ENCODE results near the gene PIGQ. TPM values are rescaled to one million over a fixed set of nuclear protein-coding genes. Genes with fewer than 3 reads are reported as not detected.

Gene PIGQ
- total and polyA plus RNA-seq, 2 of the 13 experiments (the other 11 are each of a cell fraction or from before 2014, with no cell fraction given) = 7.7 to 19.7 TPM

Small RNAs within 50 kb of the gene (microRNA-seq; reads per million reads assigned to microRNA genes)
- gene MIR3176 (49.5 reads per million, percentile 67 among the genes with 10 or more reads in this experiment), gene MIR5587 (0.85 reads per million)

Small RNAs within 50 kb of the gene (small RNA-seq; reads per million reads assigned to genes)
- 0 reads per million in 3 experiments for gene MIR3176 (ENCODE audit: insufficient read depth in 2 of 3, insufficient read length in 3 of 3, low read depth in 2 of 3, low replicate concordance in 1 of 3)
- gene MIR5587 (ENCODE audit: insufficient read depth in 2 of 3, insufficient read length in 3 of 3, low read depth in 2 of 3, low replicate concordance in 1 of 3) = 0 to 1.9 (median 0.98) reads per million in 3 experiments
- gene Z98883.1 (ENCODE audit: insufficient read depth in 2 of 3, insufficient read length in 3 of 3, low read depth in 2 of 3, low replicate concordance in 1 of 3) = 0 reads per million in 3 experiments

Other genes starting within 250 kb of the PIGQ start
- 18.8 and 24.0 TPM in 2 replicates for gene AXIN1, start 217.2 kb upstream of the PIGQ start, total RNA-seq (2016; rRNA removed; fragmentation: Illumina TruSeq; extraction: Trizol)
- gene AXIN1, start 217.2 kb upstream of the PIGQ start, polyA plus RNA-seq (2011; rRNA removed) = 26.0 and 28.5 TPM in 2 replicates
- gene MRPL28, start 199.4 kb upstream of the PIGQ start, total RNA-seq (2016; rRNA removed; fragmentation: Illumina TruSeq; extraction: Trizol) = 114 and 128 TPM in 2 replicates
- gene MRPL28, start 199.4 kb upstream of the PIGQ start, polyA plus RNA-seq (2011; rRNA removed) = 121 and 135 TPM in 2 replicates
- 33.7 and 52.7 TPM in 2 replicates for gene PGAP6, start 188.0 kb upstream of the PIGQ start, total RNA-seq (2016; rRNA removed; fragmentation: Illumina TruSeq; extraction: Trizol)
- gene PGAP6, start 188.0 kb upstream of the PIGQ start, polyA plus RNA-seq (2011; rRNA removed) = 136 and 192 TPM in 2 replicates
- gene NME4, start 172.8 kb upstream of the PIGQ start, total RNA-seq (2016; rRNA removed; fragmentation: Illumina TruSeq; extraction: Trizol) = 82.8 and 121 TPM in 2 replicates
- gene NME4, start 172.8 kb upstream of the PIGQ start, polyA plus RNA-seq (2011; rRNA removed) = 263 and 275 TPM in 2 replicates
- 27.8 and 36.3 TPM in 2 replicates for gene DECR2, start 168.1 kb upstream of the PIGQ start, total RNA-seq (2016; rRNA removed; fragmentation: Illumina TruSeq; extraction: Trizol)
- 44.6 and 51.2 TPM in 2 replicates for gene DECR2, start 168.1 kb upstream of the PIGQ start, polyA plus RNA-seq (2011; rRNA removed)
- gene RAB11FIP3, start 144.3 kb upstream of the PIGQ start, total RNA-seq (2016; rRNA removed; fragmentation: Illumina TruSeq; extraction: Trizol) = 48.4 and 57.6 TPM in 2 replicates
- 34.3 and 42.9 TPM in 2 replicates for gene RAB11FIP3, start 144.3 kb upstream of the PIGQ start, polyA plus RNA-seq (2011; rRNA removed)
- 15.0 and 24.5 TPM in 2 replicates for gene CAPN15, start 42.3 kb upstream of the PIGQ start, total RNA-seq (2016; rRNA removed; fragmentation: Illumina TruSeq; extraction: Trizol)
- 14.9 and 22.2 TPM in 2 replicates for gene CAPN15, start 42.3 kb upstream of the PIGQ start, polyA plus RNA-seq (2011; rRNA removed)
- gene PRR35, start 9.6 kb upstream of the PIGQ start, total RNA-seq (2016; rRNA removed; fragmentation: Illumina TruSeq; extraction: Trizol) = 0.07 TPM in 1 of 2 replicates, not detected in the other
- 0.16 and 0.38 TPM in 2 replicates for gene PRR35, start 9.6 kb upstream of the PIGQ start, polyA plus RNA-seq (2011; rRNA removed)
- 0.40 and 0.48 TPM in 2 replicates for gene NHLRC4, start 3.0 kb upstream of the PIGQ start, total RNA-seq (2016; rRNA removed; fragmentation: Illumina TruSeq; extraction: Trizol)
- gene NHLRC4, start 3.0 kb upstream of the PIGQ start, polyA plus RNA-seq (2011; rRNA removed) = 0.59 and 1.1 TPM in 2 replicates
- 8.2 and 11.5 TPM in 2 replicates for gene RAB40C, start 20.1 kb downstream of the PIGQ start, total RNA-seq (2016; rRNA removed; fragmentation: Illumina TruSeq; extraction: Trizol)
- 7.7 and 10.6 TPM in 2 replicates for gene RAB40C, start 20.1 kb downstream of the PIGQ start, polyA plus RNA-seq (2011; rRNA removed)
- 2.4 and 4.9 TPM in 2 replicates for gene WFIKKN1, start 61.0 kb downstream of the PIGQ start, total RNA-seq (2016; rRNA removed; fragmentation: Illumina TruSeq; extraction: Trizol)
- gene WFIKKN1, start 61.0 kb downstream of the PIGQ start, polyA plus RNA-seq (2011; rRNA removed) = 1.7 and 2.9 TPM in 2 replicates
- 70.1 and 75.1 TPM in 2 replicates for gene METTL26, start 66.3 kb downstream of the PIGQ start, total RNA-seq (2016; rRNA removed; fragmentation: Illumina TruSeq; extraction: Trizol)
- 65.5 and 65.8 TPM in 2 replicates for gene METTL26, start 66.3 kb downstream of the PIGQ start, polyA plus RNA-seq (2011; rRNA removed)
- gene MCRIP2, start 71.9 kb downstream of the PIGQ start, total RNA-seq (2016; rRNA removed; fragmentation: Illumina TruSeq; extraction: Trizol) = 54.6 and 76.7 TPM in 2 replicates
- 39.6 and 50.7 TPM in 2 replicates for gene MCRIP2, start 71.9 kb downstream of the PIGQ start, polyA plus RNA-seq (2011; rRNA removed)
- gene WDR90, start 79.4 kb downstream of the PIGQ start, total RNA-seq (2016; rRNA removed; fragmentation: Illumina TruSeq; extraction: Trizol) = 10.2 and 28.9 TPM in 2 replicates
- gene WDR90, start 79.4 kb downstream of the PIGQ start, polyA plus RNA-seq (2011; rRNA removed) = 11.1 and 14.9 TPM in 2 replicates
- 34.1 and 63.6 TPM in 2 replicates for gene RHOT2, start 98.2 kb downstream of the PIGQ start, total RNA-seq (2016; rRNA removed; fragmentation: Illumina TruSeq; extraction: Trizol)
- gene RHOT2, start 98.2 kb downstream of the PIGQ start, polyA plus RNA-seq (2011; rRNA removed) = 76.9 and 104 TPM in 2 replicates
- gene RHBDL1, start 105.7 kb downstream of the PIGQ start, total RNA-seq (2016; rRNA removed; fragmentation: Illumina TruSeq; extraction: Trizol) = 0.87 and 1.8 TPM in 2 replicates
- gene RHBDL1, start 105.7 kb downstream of the PIGQ start, polyA plus RNA-seq (2011; rRNA removed) = 3.8 and 5.3 TPM in 2 replicates
- gene STUB1, start 110.4 kb downstream of the PIGQ start, total RNA-seq (2016; rRNA removed; fragmentation: Illumina TruSeq; extraction: Trizol) = 78.2 and 79.9 TPM in 2 replicates
- 52.9 and 59.6 TPM in 2 replicates for gene STUB1, start 110.4 kb downstream of the PIGQ start, polyA plus RNA-seq (2011; rRNA removed)
- gene JMJD8, start 114.4 kb downstream of the PIGQ start, total RNA-seq (2016; rRNA removed; fragmentation: Illumina TruSeq; extraction: Trizol) = 0.55 and 2.6 TPM in 2 replicates
- gene JMJD8, start 114.4 kb downstream of the PIGQ start, polyA plus RNA-seq (2011; rRNA removed) = 11.8 and 17.3 TPM in 2 replicates
- gene WDR24, start 120.4 kb downstream of the PIGQ start, total RNA-seq (2016; rRNA removed; fragmentation: Illumina TruSeq; extraction: Trizol) = 1.4 and 3.8 TPM in 2 replicates
- gene WDR24, start 120.4 kb downstream of the PIGQ start, polyA plus RNA-seq (2011; rRNA removed) = 4.5 and 8.3 TPM in 2 replicates
- 0.20 and 0.22 TPM in 2 replicates for gene FBXL16, start 135.8 kb downstream of the PIGQ start, total RNA-seq (2016; rRNA removed; fragmentation: Illumina TruSeq; extraction: Trizol)
- 2.0 and 2.2 TPM in 2 replicates for gene FBXL16, start 135.8 kb downstream of the PIGQ start, polyA plus RNA-seq (2011; rRNA removed)
- 27.3 and 46.1 TPM in 2 replicates for gene METRN, start 145.2 kb downstream of the PIGQ start, total RNA-seq (2016; rRNA removed; fragmentation: Illumina TruSeq; extraction: Trizol)
- 25.5 and 34.0 TPM in 2 replicates for gene METRN, start 145.2 kb downstream of the PIGQ start, polyA plus RNA-seq (2011; rRNA removed)
- gene ANTKMT, start 151.2 kb downstream of the PIGQ start, total RNA-seq (2016; rRNA removed; fragmentation: Illumina TruSeq; extraction: Trizol) = 17.8 and 47.8 TPM in 2 replicates
- gene ANTKMT, start 151.2 kb downstream of the PIGQ start, polyA plus RNA-seq (2011; rRNA removed) = 7.5 and 11.8 TPM in 2 replicates
- 0.53 TPM in 1 of 2 replicates, not detected in the other for gene CCDC78, start 156.5 kb downstream of the PIGQ start, total RNA-seq (2016; rRNA removed; fragmentation: Illumina TruSeq; extraction: Trizol)
- 1.5 and 1.7 TPM in 2 replicates for gene CCDC78, start 156.5 kb downstream of the PIGQ start, polyA plus RNA-seq (2011; rRNA removed)
- 3.4 and 4.7 TPM in 2 replicates for gene HAGHL, start 157.1 kb downstream of the PIGQ start, total RNA-seq (2016; rRNA removed; fragmentation: Illumina TruSeq; extraction: Trizol)
- 8.4 and 12.7 TPM in 2 replicates for gene HAGHL, start 157.1 kb downstream of the PIGQ start, polyA plus RNA-seq (2011; rRNA removed)
- 16.9 and 21.7 TPM in 2 replicates for gene CIAO3, start 171.0 kb downstream of the PIGQ start, total RNA-seq (2016; rRNA removed; fragmentation: Illumina TruSeq; extraction: Trizol)
- gene CIAO3, start 171.0 kb downstream of the PIGQ start, polyA plus RNA-seq (2011; rRNA removed) = 25.0 and 25.2 TPM in 2 replicates
- gene MSLN, start 190.8 kb downstream of the PIGQ start, total RNA-seq (2016; rRNA removed; fragmentation: Illumina TruSeq; extraction: Trizol) = 0.72 and 2.0 TPM in 2 replicates
- 2.3 and 3.0 TPM in 2 replicates for gene MSLN, start 190.8 kb downstream of the PIGQ start, polyA plus RNA-seq (2011; rRNA removed)
- 22.4 and 26.2 TPM in 2 replicates for gene RPUSD1, start 218.4 kb downstream of the PIGQ start, total RNA-seq (2016; rRNA removed; fragmentation: Illumina TruSeq; extraction: Trizol)
- gene RPUSD1, start 218.4 kb downstream of the PIGQ start, polyA plus RNA-seq (2011; rRNA removed) = 13.1 and 15.9 TPM in 2 replicates
- gene CHTF18, start 218.7 kb downstream of the PIGQ start, total RNA-seq (2016; rRNA removed; fragmentation: Illumina TruSeq; extraction: Trizol) = 8.8 and 22.9 TPM in 2 replicates
- 7.3 and 8.6 TPM in 2 replicates for gene CHTF18, start 218.7 kb downstream of the PIGQ start, polyA plus RNA-seq (2011; rRNA removed)
- not detected in 2 replicates for gene GNG13, start 230.8 kb downstream of the PIGQ start, total RNA-seq (2016; rRNA removed; fragmentation: Illumina TruSeq; extraction: Trizol)
- not detected in 2 replicates for gene GNG13, start 230.8 kb downstream of the PIGQ start, polyA plus RNA-seq (2011; rRNA removed)

All from HepG2 (cell line).